HEK293T (cell line): ENCODE data around the gene GMPPA.

ENCODE experiments used
- BHLHE40 ChIP-seq: fragments of 450-650 bp; IDR thresholded peaks from 2 replicates; pipeline ENCODE4 v1.6.1; 2016; ENCODE audit warnings: mild to moderate bottlenecking, moderate library complexity, borderline replicate concordance
- FOXA1 ChIP-seq: fragments of 450-650 bp; IDR thresholded peaks from 2 replicates; pipeline ENCODE4 v1.6.1; 2016; ENCODE audit warnings: mild to moderate bottlenecking
- LEF1 ChIP-seq: fragments of 450-650 bp; IDR thresholded peaks from 2 replicates; pipeline ENCODE4 v1.6.1; 2017; ENCODE audit warnings: mild to moderate bottlenecking, borderline replicate concordance
- TARDBP ChIP-seq: fragments of 450-650 bp; IDR thresholded peaks from 2 replicates; pipeline ENCODE4 v1.6.1; 2016

DNA sequence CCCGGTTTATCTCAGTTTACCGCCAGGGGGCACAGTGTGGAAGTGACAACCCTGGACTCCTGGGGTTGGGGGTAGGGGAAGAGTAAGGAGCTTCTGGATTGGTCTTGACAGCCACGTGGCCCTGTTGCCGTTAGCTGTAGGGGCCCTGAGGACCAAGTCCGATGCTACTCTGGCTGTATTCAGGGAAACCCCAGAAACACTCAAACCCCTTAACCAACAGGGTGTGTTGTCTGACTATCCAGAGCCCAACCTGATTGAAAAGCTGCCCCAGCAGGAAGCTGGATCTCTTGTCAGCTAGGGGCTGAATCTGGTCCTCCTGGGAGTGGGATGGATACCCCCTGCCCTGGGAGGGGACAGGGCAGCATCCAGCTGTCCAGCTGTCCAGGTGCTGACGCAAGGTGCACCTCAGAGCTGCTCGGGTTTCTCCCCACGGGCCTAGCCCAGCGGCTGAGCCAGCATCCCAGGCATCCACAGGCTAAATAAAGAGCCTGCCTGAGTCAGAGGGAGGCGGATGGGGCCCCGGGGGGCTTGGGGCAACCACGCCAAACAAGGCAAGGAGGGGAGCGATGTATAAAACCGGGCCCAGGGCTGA, 3.1 kb upstream of the GMPPA start:
- no peak for TF ChIP-seq TARDBP
- TF ChIP-seq FOXA1: no peak
- no peak for TF ChIP-seq BHLHE40
- TF ChIP-seq LEF1: no peak
